ENCODE data around the gene CNKSR1. TPM values are rescaled to one million over a fixed set of nuclear protein-coding genes. Genes with fewer than 3 reads are reported as not detected.

The CNKSR1 gene
- polyA plus RNA-seq, 1 donor (not counting 4 experiments of a cell fraction or from before 2014, with no cell fraction given): 10.6 TPM

DNA sequence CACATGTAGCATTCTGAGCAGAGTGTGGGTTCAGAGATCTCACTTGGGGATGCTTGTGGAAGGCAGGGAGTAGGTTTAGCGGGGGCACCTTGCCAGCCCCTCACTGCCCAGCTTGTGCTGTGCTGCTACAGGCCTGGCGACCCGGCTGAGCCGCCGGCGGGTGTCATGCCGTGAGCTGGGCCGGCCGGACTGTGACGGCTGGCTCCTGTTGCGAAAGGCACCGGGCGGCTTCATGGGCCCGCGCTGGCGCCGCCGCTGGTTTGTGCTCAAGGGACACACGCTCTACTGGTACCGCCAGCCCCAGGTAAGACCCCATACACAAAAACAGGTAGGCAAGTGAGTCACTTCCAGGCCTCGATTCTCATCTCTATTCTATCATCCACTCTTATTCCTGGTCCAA, 7.6 kb downstream of the CNKSR1 start:
- no peaks in the 10 kb centered on the region for H3K27me3 ChIP-seq (ENCODE audit: control insufficient read depth, extremely low read depth, insufficient read depth, low read length)
- no peak for DNase-seq (ENCODE audit: low read depth, low spot score)
- dilution Hi-C loops (cut with MboI; ENCODE audit: extremely low pct_ligation_motif_present, low sequenced_read_pairs): no loop called here
- TF ChIP-seq, protein P1, sequence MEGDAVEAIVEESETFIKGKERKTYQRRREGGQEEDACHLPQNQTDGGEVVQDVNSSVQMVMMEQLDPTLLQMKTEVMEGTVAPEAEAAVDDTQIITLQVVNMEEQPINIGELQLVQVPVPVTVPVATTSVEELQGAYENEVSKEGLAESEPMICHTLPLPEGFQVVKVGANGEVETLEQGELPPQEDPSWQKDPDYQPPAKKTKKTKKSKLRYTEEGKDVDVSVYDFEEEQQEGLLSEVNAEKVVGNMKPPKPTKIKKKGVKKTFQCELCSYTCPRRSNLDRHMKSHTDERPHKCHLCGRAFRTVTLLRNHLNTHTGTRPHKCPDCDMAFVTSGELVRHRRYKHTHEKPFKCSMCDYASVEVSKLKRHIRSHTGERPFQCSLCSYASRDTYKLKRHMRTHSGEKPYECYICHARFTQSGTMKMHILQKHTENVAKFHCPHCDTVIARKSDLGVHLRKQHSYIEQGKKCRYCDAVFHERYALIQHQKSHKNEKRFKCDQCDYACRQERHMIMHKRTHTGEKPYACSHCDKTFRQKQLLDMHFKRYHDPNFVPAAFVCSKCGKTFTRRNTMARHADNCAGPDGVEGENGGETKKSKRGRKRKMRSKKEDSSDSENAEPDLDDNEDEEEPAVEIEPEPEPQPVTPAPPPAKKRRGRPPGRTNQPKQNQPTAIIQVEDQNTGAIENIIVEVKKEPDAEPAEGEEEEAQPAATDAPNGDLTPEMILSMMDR (optimal IDR thresholded peaks at IDR 0.05 in 1 of 3, IDR thresholded peaks at IDR 0.05 in 1 of 3, conservative IDR thresholded peaks at IDR 0.05 in 1 of 3; ENCODE audit: extremely low read depth in 1 of 3, insufficient read depth in 2 of 3, low read length in 3 of 3): no peak
- no peak for TF ChIP-seq EZH2 (IDR thresholded peaks at IDR 0.05; ENCODE audit: low read length)
- H2AFZ ChIP-seq (ENCODE audit: control insufficient read depth, low read length): no peak overlapping the region
- peaks cover 15% of the 10 kb centered on the region for H3K4me1 ChIP-seq (ENCODE audit: control insufficient read depth, extremely low read depth, insufficient read depth, low read length)
- H3K9me3 ChIP-seq (ENCODE audit: control insufficient read depth, low read depth, low read length): no peaks in the 10 kb centered on the region
- H4K20me1 ChIP-seq (ENCODE audit: control insufficient read depth, extremely low read depth, insufficient read depth, low read length): no peaks in the 10 kb centered on the region
- no peak overlapping the region for H3K27ac ChIP-seq (ENCODE audit: control insufficient read depth, insufficient read depth, low read length)
- H3K4me3 ChIP-seq (ENCODE audit: control insufficient read depth in 2 of 3, extremely low read depth in 1 of 3, insufficient read depth in 2 of 3, low read depth in 1 of 3, low read length in 3 of 3): no peak overlapping the region
- H3K9ac ChIP-seq (ENCODE audit: control insufficient read depth, extremely low read depth, insufficient read depth, low read length): no peak overlapping the region
- peaks cover 40 to 52% of the 10 kb centered on the region in 2 experiments for H3K36me3 ChIP-seq (ENCODE audit: control insufficient read depth in 2 of 2, extremely low read depth in 1 of 2, insufficient read depth in 2 of 2, low read length in 2 of 2)
- H3K4me2 ChIP-seq (ENCODE audit: control insufficient read depth, extremely low read depth, insufficient read depth, low read depth, low read length): no peak overlapping the region
- no peak for FAIRE-seq
- no peaks in the 10 kb centered on the region for H3K79me2 ChIP-seq (ENCODE audit: control insufficient read depth, insufficient read depth, low read length)
- H3K9me1 ChIP-seq (ENCODE audit: control insufficient read depth, extremely low read depth, insufficient read depth, low read length): no peaks in the 10 kb centered on the region

DNA sequence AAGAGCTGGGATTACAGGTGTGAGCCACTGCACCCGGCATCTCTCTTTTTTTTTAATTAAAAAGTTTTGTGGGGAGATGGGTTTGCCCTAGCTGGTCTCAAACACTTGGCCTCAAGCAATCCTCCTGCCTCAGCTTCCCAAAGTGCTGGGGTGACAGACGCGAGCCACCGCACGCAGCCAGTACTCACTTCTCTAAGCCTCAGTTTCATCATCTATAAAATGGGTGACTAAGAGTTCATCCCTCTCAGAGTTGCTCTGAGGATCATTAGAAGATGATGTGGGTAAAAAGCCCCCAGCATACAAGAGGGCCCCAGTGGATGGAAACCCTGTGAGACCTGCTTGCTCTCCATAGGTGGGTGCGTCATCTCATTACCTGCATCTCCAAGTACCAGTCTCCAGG, 10.6 kb downstream of the CNKSR1 start:
- Histone ChIP-seq H3K79me2 (ENCODE audit: control insufficient read depth, insufficient read depth, low read length) (no peaks in the 10 kb centered on the region), H3K4me3 (ENCODE audit: control insufficient read depth in 2 of 3, extremely low read depth in 1 of 3, insufficient read depth in 2 of 3, low read depth in 1 of 3, low read length in 3 of 3) (no peak overlapping the region), H3K4me1 (ENCODE audit: control insufficient read depth, extremely low read depth, insufficient read depth, low read length) (no peaks in the 10 kb centered on the region), H2AFZ (ENCODE audit: control insufficient read depth, low read length) (no peak overlapping the region), H3K9me1 (ENCODE audit: control insufficient read depth, extremely low read depth, insufficient read depth, low read length) (no peaks in the 10 kb centered on the region), H3K27ac (ENCODE audit: control insufficient read depth, insufficient read depth, low read length) (no peak overlapping the region), H3K9ac (ENCODE audit: control insufficient read depth, extremely low read depth, insufficient read depth, low read length) (no peak overlapping the region), H3K9me3 (ENCODE audit: control insufficient read depth, low read depth, low read length) (no peaks in the 10 kb centered on the region), H3K36me3 (ENCODE audit: control insufficient read depth in 2 of 2, extremely low read depth in 1 of 2, insufficient read depth in 2 of 2, low read length in 2 of 2) (peaks cover 30 to 38% of the 10 kb centered on the region in 2 experiments), H4K20me1 (ENCODE audit: control insufficient read depth, extremely low read depth, insufficient read depth, low read length) (no peaks in the 10 kb centered on the region), H3K4me2 (ENCODE audit: control insufficient read depth, extremely low read depth, insufficient read depth, low read depth, low read length) (no peak overlapping the region), H3K27me3 (ENCODE audit: control insufficient read depth, extremely low read depth, insufficient read depth, low read length) (no peaks in the 10 kb centered on the region)
- TF ChIP-seq, protein P1 (optimal IDR thresholded peaks at IDR 0.05 in 1 of 3, IDR thresholded peaks at IDR 0.05 in 1 of 3, conservative IDR thresholded peaks at IDR 0.05 in 1 of 3; ENCODE audit: extremely low read depth in 1 of 3, insufficient read depth in 2 of 3, low read length in 3 of 3): no peak
- TF ChIP-seq EZH2 (IDR thresholded peaks at IDR 0.05; ENCODE audit: low read length): no peak
- DNase-seq (ENCODE audit: low read depth, low spot score) (no peak), FAIRE-seq (no peak)
- dilution Hi-C loops (cut with MboI; ENCODE audit: extremely low pct_ligation_motif_present, low sequenced_read_pairs): no loop called here

Measured in keratinocyte (primary cell).